GM23338 (cell line): ENCODE measurements around the gene BPIFA2.

ENCODE experiments used
- EZH2 ChIP-seq: fragments of 200-600 bp; sonication (generic); IDR thresholded peaks from one replicate; pipeline ENCODE4 v1.8.0; 2017; ENCODE audit warnings: antibody characterized with exemption, mild to moderate bottlenecking, low read depth; ENCODE audit not compliant: unreplicated experiment
- JUNB ChIP-seq: IDR thresholded peaks from one replicate; pipeline ENCODE4 v1.6.1; 2016; ENCODE audit warnings: antibody characterized with exemption; ENCODE audit not compliant: unreplicated experiment
- POLR2AphosphoS5 ChIP-seq: IDR thresholded peaks from 2 replicates; pipeline ENCODE4 v1.6.1; 2016; ENCODE audit warnings: antibody characterized with exemption, low read depth
- TF ChIP-seq, protein P1 (sequence below), 2 experiments: fragments of 200-600 bp in 1 of 2; sonication (generic) in 1 of 2; conservative IDR thresholded peaks; 2 replicates each; pipeline versions ENCODE4 v1.5.1 to v1.6.1; 2016 to 2017; ENCODE audit warnings: antibody characterized with exemption in 2 of 2, low read depth in 2 of 2, mild to moderate bottlenecking in 2 of 2, moderate library complexity in 1 of 2

- TF ChIP-seq, protein P1, sequence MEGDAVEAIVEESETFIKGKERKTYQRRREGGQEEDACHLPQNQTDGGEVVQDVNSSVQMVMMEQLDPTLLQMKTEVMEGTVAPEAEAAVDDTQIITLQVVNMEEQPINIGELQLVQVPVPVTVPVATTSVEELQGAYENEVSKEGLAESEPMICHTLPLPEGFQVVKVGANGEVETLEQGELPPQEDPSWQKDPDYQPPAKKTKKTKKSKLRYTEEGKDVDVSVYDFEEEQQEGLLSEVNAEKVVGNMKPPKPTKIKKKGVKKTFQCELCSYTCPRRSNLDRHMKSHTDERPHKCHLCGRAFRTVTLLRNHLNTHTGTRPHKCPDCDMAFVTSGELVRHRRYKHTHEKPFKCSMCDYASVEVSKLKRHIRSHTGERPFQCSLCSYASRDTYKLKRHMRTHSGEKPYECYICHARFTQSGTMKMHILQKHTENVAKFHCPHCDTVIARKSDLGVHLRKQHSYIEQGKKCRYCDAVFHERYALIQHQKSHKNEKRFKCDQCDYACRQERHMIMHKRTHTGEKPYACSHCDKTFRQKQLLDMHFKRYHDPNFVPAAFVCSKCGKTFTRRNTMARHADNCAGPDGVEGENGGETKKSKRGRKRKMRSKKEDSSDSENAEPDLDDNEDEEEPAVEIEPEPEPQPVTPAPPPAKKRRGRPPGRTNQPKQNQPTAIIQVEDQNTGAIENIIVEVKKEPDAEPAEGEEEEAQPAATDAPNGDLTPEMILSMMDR (conservative IDR thresholded peaks at IDR 0.05; ENCODE audit: low read depth in 2 of 2): peak; percentile 55 to 82
- TF ChIP-seq EZH2 (no peak), JUNB (no peak), POLR2AphosphoS5 (no peak)
Measured at GRCh38 chr20:33169176-33169794, 1.3 kb downstream of the BPIFA2 start.
